Neural cell (in vitro differentiated cells): Measurements from ENCODE around the gene REG1A. TPM values are rescaled to one million over a fixed set of nuclear protein-coding genes. Genes with fewer than 3 reads are reported as not detected.

ENCODE experiments used
- H2AFZ ChIP-seq: fragments of 200-600, 300-800 bp; sonication (generic), shearing (Covaris generic); 2 replicates; pipeline ENCODE4 v1.6.0; 2014; ENCODE audit warnings: low read depth, mild to moderate bottlenecking, antibody characterized with exemption, low read length, moderate library complexity
- H3F3A ChIP-seq: fragments of 200-600 bp; shearing (Covaris generic); 2 replicates; pipeline ENCODE4 v1.6.1; 2016; ENCODE audit warnings: mild to moderate bottlenecking, moderate library complexity, mixed read lengths, antibody characterized with exemption, low read length; ENCODE audit not compliant: insufficient read depth, poor library complexity, severe bottlenecking
- H3K27ac ChIP-seq: fragments of 200-600, 300-800 bp; sonication (generic), shearing (Covaris generic); 2 replicates; pipeline ENCODE4 v1.5.1; 2014; ENCODE audit warnings: mild to moderate bottlenecking, low read length, moderate library complexity
- H3K27me3 ChIP-seq: fragments of 300-800, 200-600 bp; sonication (generic), shearing (Covaris generic); 2 replicates; pipeline ENCODE4 v1.6.0; 2014; ENCODE audit warnings: mild to moderate bottlenecking, low read depth, low read length, moderate library complexity; ENCODE audit not compliant: insufficient read depth
- H3K36me3 ChIP-seq: fragments of 300-800, 200-600 bp; sonication (generic), shearing (Covaris generic); 2 replicates; pipeline ENCODE4 v1.5.1; 2014; ENCODE audit warnings: mild to moderate bottlenecking, antibody characterized with exemption, low read length, moderate library complexity; ENCODE audit not compliant: insufficient read depth
- H3K4me2 ChIP-seq: fragments of 300-800, 200-600 bp; sonication (generic), shearing (Covaris generic); 2 replicates; pipeline ENCODE4 v1.6.0; 2014; ENCODE audit warnings: mild to moderate bottlenecking, low read length
- H3K4me3 ChIP-seq: fragments of 300-800, 200-600 bp; sonication (generic), shearing (Covaris generic); 2 replicates; pipeline ENCODE4 v1.5.1; 2014; ENCODE audit warnings: mild to moderate bottlenecking, low read length, moderate library complexity
- H3K79me2 ChIP-seq: fragments of 200-600 bp; shearing (Covaris generic); replicated peaks from 2 replicates; pipeline ENCODE4 v1.6.0; 2014; ENCODE audit warnings: mild to moderate bottlenecking, low read length, moderate library complexity; ENCODE audit not compliant: insufficient read depth
- H3K9ac ChIP-seq: fragments of 300-800, 200-600 bp; sonication (generic), shearing (Covaris generic); 2 replicates; pipeline ENCODE4 v1.6.1; 2016; ENCODE audit warnings: mild to moderate bottlenecking, low read length, mixed read lengths
- H3K9me2 ChIP-seq: fragments of 200-600 bp; shearing (Covaris generic); 2 replicates; pipeline ENCODE4 v1.6.1; 2016; ENCODE audit warnings: mild to moderate bottlenecking, low read length, mixed read lengths; ENCODE audit not compliant: insufficient read depth
- H3K9me3 ChIP-seq: fragments of 200-600, 300-800 bp; sonication (generic), shearing (Covaris generic); 2 replicates; pipeline ENCODE4 v1.6.1; 2016; ENCODE audit warnings: mild to moderate bottlenecking, mixed run types, low read length, moderate library complexity, mixed read lengths
- H4K20me1 ChIP-seq: fragments of 200-600 bp; shearing (Covaris generic); 2 replicates; pipeline ENCODE4 v1.6.1; 2016; ENCODE audit warnings: mild to moderate bottlenecking, mixed run types; ENCODE audit not compliant: insufficient read depth
- CTCF ChIP-seq: fragments of 450-650 bp; IDR thresholded peaks from 2 replicates; pipeline ENCODE4 v1.5.1; 2014; ENCODE audit warnings: antibody characterized with exemption, mild to moderate bottlenecking, moderate library complexity; ENCODE audit not compliant: poor library complexity, severe bottlenecking
- EP300 ChIP-seq: fragments of 450-650 bp; conservative IDR thresholded peaks from 2 replicates; pipeline ENCODE4 v1.6.1; 2014; ENCODE audit warnings: antibody characterized with exemption, mild to moderate bottlenecking, moderate library complexity; ENCODE audit not compliant: poor library complexity, severe bottlenecking
- EZH2 ChIP-seq: fragments of 200-600, 300-800 bp; shearing (Covaris generic), sonication (generic); IDR thresholded peaks from 2 replicates; pipeline ENCODE4 v1.6.1; 2014; ENCODE audit warnings: antibody characterized with exemption, low read length, borderline replicate concordance, mild to moderate bottlenecking; ENCODE audit not compliant: insufficient read depth, poor library complexity, severe bottlenecking
- MXI1 ChIP-seq: fragments of 450-650 bp; conservative IDR thresholded peaks from 2 replicates; pipeline ENCODE4 v1.6.1; 2014; ENCODE audit warnings: antibody characterized with exemption, mild to moderate bottlenecking; ENCODE audit not compliant: poor library complexity, severe bottlenecking
- POLR2AphosphoS5 ChIP-seq: IDR thresholded peaks from 2 replicates; pipeline ENCODE4 v1.6.1; 2012
- RAD21 ChIP-seq: fragments of 450-650 bp; conservative IDR thresholded peaks from 2 replicates; pipeline ENCODE4 v1.6.1; 2014; ENCODE audit warnings: antibody characterized with exemption, mild to moderate bottlenecking, moderate library complexity
- REST ChIP-seq: IDR thresholded peaks from 2 replicates; pipeline ENCODE4 v1.6.1; 2012; ENCODE audit warnings: borderline replicate concordance
- SMC3 ChIP-seq: fragments of 450-650 bp; conservative IDR thresholded peaks from 2 replicates; pipeline ENCODE4 v1.6.1; 2014; ENCODE audit warnings: antibody characterized with exemption, mild to moderate bottlenecking, moderate library complexity; ENCODE audit not compliant: poor library complexity
- TAF1 ChIP-seq: IDR thresholded peaks from 2 replicates; pipeline ENCODE4 v1.6.1; 2012; ENCODE audit warnings: low read depth
- polyA plus RNA-seq: library from polyadenylated mRNA; depleted of rRNA; stranded (reverse); fragments of >200 nt; gene quantifications from 2 replicates; pipeline ENCODE4 v1.2.3, GENCODE V29; 2014

REG1A gene
- polyA plus RNA-seq, 1 donor from 2014 or later: not detected

DNA sequence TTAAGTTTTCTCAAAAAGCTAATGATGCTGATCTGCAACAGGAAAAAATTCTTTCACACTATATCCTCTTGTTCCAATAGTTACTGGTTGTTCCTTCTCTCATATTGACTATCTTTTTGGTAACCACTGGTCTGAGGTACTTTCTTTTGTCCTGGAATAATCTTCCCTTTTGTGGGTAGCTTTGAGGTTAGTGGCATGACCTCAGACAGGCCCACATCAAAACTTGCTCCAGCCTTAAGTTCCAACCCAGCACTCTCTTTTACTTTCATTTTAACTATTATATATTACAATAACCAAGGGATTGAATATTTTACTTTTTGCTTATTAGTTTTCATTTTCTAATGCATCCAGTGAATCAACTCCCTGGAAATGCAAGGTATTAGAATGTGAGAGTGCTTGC, 9.5 kb downstream of the REG1A start:
- H3K79me2 ChIP-seq: no peaks in the 10 kb centered on the region
- no peaks in the 10 kb centered on the region for H3K36me3 ChIP-seq
- no peak for TF ChIP-seq MXI1
- TF ChIP-seq SMC3: no peak
- TF ChIP-seq CTCF: no peak
- TF ChIP-seq RAD21: no peak
- TF ChIP-seq POLR2AphosphoS5: no peak
- no peak for TF ChIP-seq REST
- no peak for TF ChIP-seq EZH2
- TF ChIP-seq EP300: no peak
- no peak for TF ChIP-seq TAF1
- H3F3A ChIP-seq: no peaks in the 10 kb centered on the region
- no peaks in the 10 kb centered on the region for H4K20me1 ChIP-seq
- H2AFZ ChIP-seq: no peak overlapping the region
- H3K4me3 ChIP-seq: no peak overlapping the region
- H3K27ac ChIP-seq: no peak overlapping the region
- H3K9ac ChIP-seq: no peak overlapping the region
- no peaks in the 10 kb centered on the region for H3K9me3 ChIP-seq
- H3K27me3 ChIP-seq: no peaks in the 10 kb centered on the region
- no peaks in the 10 kb centered on the region for H3K9me2 ChIP-seq
- H3K4me2 ChIP-seq: no peak overlapping the region

DNA sequence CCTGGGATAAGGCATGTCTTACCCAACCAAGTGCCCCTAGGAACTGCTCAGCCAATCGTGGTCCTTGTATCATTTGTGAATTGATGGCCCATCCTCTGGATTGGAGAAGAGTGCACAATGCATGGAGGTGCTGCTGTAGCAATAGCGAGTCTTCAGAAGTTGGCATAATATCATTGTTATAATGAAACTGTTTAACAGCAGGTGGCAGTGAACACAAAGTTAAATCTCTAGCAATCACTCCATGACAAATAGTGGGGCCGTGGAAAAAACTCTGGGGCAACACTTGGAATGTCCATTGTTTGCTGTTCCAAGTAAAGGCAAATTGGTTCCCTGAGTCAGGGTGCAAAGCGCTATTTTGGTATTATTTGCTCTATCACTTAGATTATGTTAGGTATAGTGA, 11.4 kb downstream of the REG1A start:
- Histone ChIP-seq H4K20me1 (no peaks in the 10 kb centered on the region), H3K4me2 (no peak overlapping the region), H3F3A (no peaks in the 10 kb centered on the region), H3K27ac (no peak overlapping the region), H3K27me3 (no peaks in the 10 kb centered on the region), H3K79me2 (no peaks in the 10 kb centered on the region), H2AFZ (no peak overlapping the region), H3K9me2 (no peaks in the 10 kb centered on the region), H3K9ac (no peak overlapping the region), H3K4me3 (no peak overlapping the region), H3K9me3 (no peaks in the 10 kb centered on the region), H3K36me3 (no peaks in the 10 kb centered on the region)
- no peak for TF ChIP-seq TAF1
- no peak for TF ChIP-seq CTCF
- TF ChIP-seq EZH2: no peak
- no peak for TF ChIP-seq REST
- TF ChIP-seq RAD21: no peak
- TF ChIP-seq SMC3: no peak
- TF ChIP-seq POLR2AphosphoS5: no peak
- TF ChIP-seq EP300: no peak
- TF ChIP-seq MXI1: no peak
